Tibial nerve (tissue), 4 donors: Measurements from ENCODE around the gene LIN54. TPM values are rescaled to one million over a fixed set of nuclear protein-coding genes. Genes with fewer than 3 reads are reported as not detected.

Experiments
- DNase-seq, 2 donors: peaks; one replicate each; pipeline ENCODE4 v3.0.0-alpha.2; 2019; ENCODE audit warnings: low spot score in 2 of 2
- H3K27ac ChIP-seq, 4 donors: fragments of 200-600 bp; sonication (generic) in 3 of 4; one replicate each; pipeline ENCODE4 v1.5.1; 2017 to 2019; ENCODE audit warnings: mild to moderate bottlenecking in 1 of 4
- H3K27me3 ChIP-seq, 2 donors: fragments of 200-600 bp; sonication (generic) in 1 of 2; one replicate each; pipeline versions ENCODE4 v1.5.1 to v1.6.0; 2017 to 2019
- H3K36me3 ChIP-seq, 3 donors: fragments of 200-600 bp; sonication (generic); one replicate each; pipeline ENCODE4 v1.5.1; 2018 to 2019
- H3K4me1 ChIP-seq, 4 donors: fragments of 200-600 bp; sonication (generic) in 3 of 4; one replicate each; pipeline ENCODE4 v1.5.1; 2017 to 2019
- H3K4me3 ChIP-seq, 4 donors: fragments of 200-600 bp; sonication (generic) in 3 of 4; one replicate each; pipeline ENCODE4 v1.5.1; 2017 to 2019; ENCODE audit warnings: mild to moderate bottlenecking in 1 of 4, moderate library complexity in 1 of 4
- H3K9me3 ChIP-seq, 4 donors: fragments of 200-600 bp; sonication (generic) in 3 of 4; one replicate each; pipeline ENCODE4 v1.5.1; 2017 to 2019
- EP300 ChIP-seq, 2 donors: sonication (generic); formaldehyde crosslinking; IDR thresholded peaks; one replicate each; pipeline ENCODE4 v1.6.1; 2017; ENCODE audit warnings: antibody characterized with exemption in 2 of 2, mild to moderate bottlenecking in 1 of 2
- POLR2A ChIP-seq, 2 donors: fragments of 450-650 bp; IDR thresholded peaks; one replicate each; pipeline ENCODE4 v1.6.1; 2017; ENCODE audit warnings: antibody characterized with exemption in 2 of 2, mild to moderate bottlenecking in 2 of 2, moderate library complexity in 2 of 2
- WGBS, 2 donors: methylation state at CpG; one replicate each; pipeline ENCODE4 v1.1.5; 2018; 5-methylcytosine and 5-hydroxymethylcytosine counted together
- total RNA-seq, 4 donors: library from RNA; depleted of rRNA; stranded (reverse); fragments of >200 nt; gene quantifications; one replicate each; pipeline ENCODE4 v1.1.0, GENCODE V29; 2016
- TF ChIP-seq, protein P1 (sequence below), 5 experiments: fragments of 200-600 bp in 3 of 5; fragments of 450-650 bp in 2 of 5; sonication (generic) in 3 of 5; IDR thresholded peaks; one replicate each; pipeline ENCODE4 v1.5.1; 2016 to 2019; ENCODE audit warnings: antibody characterized with exemption in 5 of 5, mild to moderate bottlenecking in 3 of 5, moderate library complexity in 2 of 5

Gene LIN54
- total RNA-seq, 4 donors from 2014 or later, result 9.4 to 15.1 (median 11.9) TPM

DNA sequence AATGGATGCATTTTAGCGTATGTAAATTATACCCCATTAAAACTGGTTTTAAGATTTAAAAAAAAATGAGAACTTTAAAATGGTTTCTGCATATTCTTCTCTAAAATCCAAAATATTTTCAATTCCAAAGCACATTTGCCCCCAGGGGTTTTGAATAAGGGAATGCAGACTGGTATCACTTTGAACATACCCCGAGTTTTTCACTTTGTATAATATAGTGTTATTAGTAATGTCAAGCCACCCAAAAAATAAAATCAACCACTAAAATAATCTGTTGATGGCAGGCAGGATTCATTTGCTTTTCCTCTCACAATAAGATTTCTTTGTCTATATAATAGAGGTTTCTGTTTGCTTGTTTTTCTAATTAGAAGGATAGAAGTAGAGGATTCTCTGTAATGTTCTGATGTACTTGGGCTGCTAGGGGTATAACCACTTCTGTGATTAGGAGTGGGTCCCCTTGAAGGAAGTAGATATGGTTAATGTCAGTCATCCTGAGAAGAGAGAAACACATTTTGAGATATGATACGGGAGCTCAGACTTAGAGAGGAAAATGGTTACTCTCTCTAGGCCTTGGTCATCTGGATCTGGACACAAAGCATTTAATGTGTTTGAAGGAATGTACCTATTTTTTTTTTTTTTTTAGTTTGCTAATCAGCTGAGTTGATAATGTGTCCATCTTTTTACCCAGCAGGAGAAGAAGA, 9.3 kb upstream of the LIN54 start:
- H3K27me3 ChIP-seq, result no peaks in the 10 kb centered on the region
- DNase-seq, result no peak
- H3K27ac ChIP-seq, result no peak overlapping the region
- 81 to 85% methylated on average over 3 of the region's 3 CpGs for WGBS, 2 donors
- H3K36me3 ChIP-seq, result no peaks in the 10 kb centered on the region
- no peak overlapping the region for H3K4me3 ChIP-seq
- peaks cover 0 to 5% (median 0%) of the 10 kb centered on the region in 4 donors for H3K9me3 ChIP-seq
- TF ChIP-seq, protein P1, sequence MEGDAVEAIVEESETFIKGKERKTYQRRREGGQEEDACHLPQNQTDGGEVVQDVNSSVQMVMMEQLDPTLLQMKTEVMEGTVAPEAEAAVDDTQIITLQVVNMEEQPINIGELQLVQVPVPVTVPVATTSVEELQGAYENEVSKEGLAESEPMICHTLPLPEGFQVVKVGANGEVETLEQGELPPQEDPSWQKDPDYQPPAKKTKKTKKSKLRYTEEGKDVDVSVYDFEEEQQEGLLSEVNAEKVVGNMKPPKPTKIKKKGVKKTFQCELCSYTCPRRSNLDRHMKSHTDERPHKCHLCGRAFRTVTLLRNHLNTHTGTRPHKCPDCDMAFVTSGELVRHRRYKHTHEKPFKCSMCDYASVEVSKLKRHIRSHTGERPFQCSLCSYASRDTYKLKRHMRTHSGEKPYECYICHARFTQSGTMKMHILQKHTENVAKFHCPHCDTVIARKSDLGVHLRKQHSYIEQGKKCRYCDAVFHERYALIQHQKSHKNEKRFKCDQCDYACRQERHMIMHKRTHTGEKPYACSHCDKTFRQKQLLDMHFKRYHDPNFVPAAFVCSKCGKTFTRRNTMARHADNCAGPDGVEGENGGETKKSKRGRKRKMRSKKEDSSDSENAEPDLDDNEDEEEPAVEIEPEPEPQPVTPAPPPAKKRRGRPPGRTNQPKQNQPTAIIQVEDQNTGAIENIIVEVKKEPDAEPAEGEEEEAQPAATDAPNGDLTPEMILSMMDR (IDR thresholded peaks at IDR 0.05), result no peak
- TF ChIP-seq POLR2A (IDR thresholded peaks at IDR 0.05) (no peak), EP300 (IDR thresholded peaks at IDR 0.05) (no peak)
- H3K4me1 ChIP-seq, result no peaks in the 10 kb centered on the region

DNA sequence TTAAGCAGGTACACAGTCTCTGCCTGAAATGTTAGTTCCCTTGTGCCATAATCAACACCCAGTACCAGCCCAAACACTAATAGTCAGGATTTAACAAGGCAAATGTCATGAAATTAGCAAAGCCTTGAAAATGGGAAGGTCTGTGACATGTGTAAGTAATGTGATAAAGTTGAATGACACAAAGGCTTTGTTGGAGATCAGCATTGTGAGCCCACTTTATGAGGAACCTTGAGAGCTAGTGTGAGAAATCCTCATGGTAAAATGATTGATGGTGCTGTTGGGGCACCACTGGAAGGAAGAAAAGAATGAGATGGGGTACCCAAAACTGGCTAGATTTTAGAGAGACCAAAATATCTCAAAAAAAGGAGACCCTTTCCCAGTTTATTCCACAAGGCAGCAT, 3.3 kb upstream of the LIN54 start:
- peaks cover 7 to 33% (median 15%) of the 10 kb centered on the region in 4 donors for H3K4me1 ChIP-seq
- no peaks in the 10 kb centered on the region for H3K9me3 ChIP-seq
- peak overlapping the region in 1 of 4 donors; percentile 65 for H3K4me3 ChIP-seq
- H3K36me3 ChIP-seq, result no peaks in the 10 kb centered on the region
- peak overlapping the region in 3 of 4 donors; percentile 80 to 89 (median 85) for H3K27ac ChIP-seq
- DNase-seq, result no peak
- no peak for TF ChIP-seq EP300 (IDR thresholded peaks at IDR 0.05)
- TF ChIP-seq POLR2A (IDR thresholded peaks at IDR 0.05), result no peak
- TF ChIP-seq, protein P1 (IDR thresholded peaks at IDR 0.05), result no peak
- no peaks in the 10 kb centered on the region for H3K27me3 ChIP-seq

GRCh38 chr4:83013420-83013867, 2.8 kb upstream of the LIN54 start:
- no peaks in the 10 kb centered on the region for H3K36me3 ChIP-seq
- 6 to 7% methylated on average over 13 of the region's 13 CpGs for WGBS, 2 donors
- no peak for TF ChIP-seq EP300 (IDR thresholded peaks at IDR 0.05)
- TF ChIP-seq POLR2A (IDR thresholded peaks at IDR 0.05), result no peak
- TF ChIP-seq, protein P1 (IDR thresholded peaks at IDR 0.05), result no peak
- no peaks in the 10 kb centered on the region for H3K9me3 ChIP-seq
- no peak for DNase-seq
- H3K27ac ChIP-seq, result peak overlapping the region; percentile 60 to 89 (median 82)
- no peaks in the 10 kb centered on the region for H3K27me3 ChIP-seq
- peak overlapping the region; percentile 42 to 81 (median 70) for H3K4me3 ChIP-seq
- H3K4me1 ChIP-seq, result peaks cover 7 to 36% (median 19%) of the 10 kb centered on the region in 4 donors

- WGBS, 2 donors, result 0% methylated on average over 7 to 47 of the region's 73 CpGs
These were observed 2.2 kb upstream of the LIN54 start for GRCh38 chr4:83012687-83013419.

More at GRCh38 chr4:83012687-83013419, 2.2 kb upstream of the LIN54 start:
- DNase-seq, result peak; percentile 92 to 94
- Histone ChIP-seq H3K9me3 (no peaks in the 10 kb centered on the region), H3K4me1 (peaks cover 7 to 42% (median 20%) of the 10 kb centered on the region in 4 donors), H3K36me3 (no peaks in the 10 kb centered on the region), H3K27ac (peak overlapping the region; percentile 85 to 90 (median 88)), H3K27me3 (no peaks in the 10 kb centered on the region), H3K4me3 (peak overlapping the region; percentile 50 to 81 (median 70))
- peak; percentile 37 to 74 for TF ChIP-seq POLR2A (IDR thresholded peaks at IDR 0.05)
- TF ChIP-seq, protein P1 (IDR thresholded peaks at IDR 0.05), result peak; percentile 59 to 88 (median 60)
- TF ChIP-seq EP300 (IDR thresholded peaks at IDR 0.05), result peak; percentile 85 to 97
